ENCODE measurements around the gene BRD9.
"Not testable (repeated sequence)": the region's sequence is repeated elsewhere in the genome, so short reads cannot be mapped to it uniquely, and the experiment has no call there.

Gene BRD9

DNA sequence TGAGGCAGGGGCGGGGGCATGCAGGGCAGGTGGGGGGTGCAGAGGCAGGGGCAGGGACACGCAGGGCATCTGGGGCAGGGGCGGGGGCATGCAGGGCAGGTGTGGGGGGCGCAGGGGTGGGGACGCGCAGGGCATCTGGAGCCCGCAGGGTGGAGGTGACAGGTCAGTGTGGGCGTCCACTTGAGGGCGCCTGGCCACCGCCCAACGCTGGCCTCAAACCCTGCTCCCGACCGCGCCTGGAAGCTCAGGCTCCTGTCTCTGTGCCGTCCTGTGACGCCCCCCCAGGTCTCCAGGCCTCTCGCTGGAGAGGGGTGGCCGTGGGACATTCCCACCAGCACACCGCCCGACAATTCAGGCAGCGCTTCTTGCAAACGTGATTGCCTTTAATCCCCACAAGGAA, 48.7 kb downstream of the BRD9 start:
- not testable (repeated sequence) for DNase-seq

DNA sequence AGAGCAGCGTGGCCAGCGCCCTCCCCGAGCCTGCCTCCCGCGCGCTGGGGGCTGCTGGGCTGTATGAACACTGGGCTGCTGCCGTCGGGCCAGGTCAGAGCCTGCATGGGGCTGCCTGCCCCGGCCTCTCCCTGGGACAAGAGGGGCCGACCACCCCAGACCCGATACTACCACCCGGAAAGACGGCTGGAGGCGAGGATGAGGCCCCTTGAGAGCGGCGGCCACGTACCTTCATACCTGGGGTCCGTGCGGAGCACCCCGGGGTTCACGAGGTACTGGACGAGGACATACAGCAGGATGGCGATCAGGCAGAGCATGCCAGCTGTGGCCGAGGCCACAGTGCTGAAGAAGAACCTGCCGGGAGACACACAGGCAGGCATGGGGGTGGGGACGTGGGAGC, 49.2 kb downstream of the BRD9 start:
- not testable (repeated sequence) for DNase-seq

DNA sequence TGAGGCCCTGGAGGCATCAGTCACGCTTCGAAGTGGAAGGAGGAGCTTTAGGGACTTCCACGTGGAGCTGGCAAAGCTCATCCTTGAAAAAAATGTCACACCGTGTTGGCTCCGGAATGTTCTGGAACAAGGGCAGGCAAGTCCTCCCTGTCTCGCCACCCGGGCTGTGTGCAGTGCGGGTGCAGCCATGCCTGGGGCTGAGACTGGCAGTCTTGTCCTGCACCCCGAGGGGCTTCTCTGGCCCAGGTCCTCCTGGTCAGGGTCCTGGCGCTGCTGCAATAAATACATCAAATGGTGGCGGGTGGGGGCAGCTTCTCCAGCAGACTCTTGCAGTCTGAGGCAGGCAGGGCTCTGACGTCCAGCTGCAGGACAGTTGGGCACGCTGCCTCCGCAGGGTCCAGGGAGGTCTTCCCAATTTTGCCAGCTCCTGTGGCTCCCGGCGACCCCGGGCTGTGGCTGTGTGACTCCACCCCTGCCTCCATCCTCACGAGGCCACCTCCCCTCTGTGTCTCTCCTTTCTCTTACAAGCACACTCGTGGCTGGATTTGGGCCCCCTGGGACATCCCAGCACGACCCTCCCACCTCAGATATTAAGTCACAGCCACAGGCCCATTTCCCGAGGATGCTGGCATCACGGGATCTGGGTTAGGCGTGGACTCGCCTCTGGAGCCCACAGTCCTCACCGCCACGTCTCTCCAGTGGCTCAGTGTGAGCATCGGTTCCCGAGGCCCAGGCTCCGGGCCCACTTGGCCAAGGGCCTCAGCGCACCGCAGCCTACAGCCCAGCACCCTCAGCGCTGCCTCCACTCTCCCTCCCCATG, 50.0 kb downstream of the BRD9 start:
- DNase-seq: not testable (repeated sequence)

DNA sequence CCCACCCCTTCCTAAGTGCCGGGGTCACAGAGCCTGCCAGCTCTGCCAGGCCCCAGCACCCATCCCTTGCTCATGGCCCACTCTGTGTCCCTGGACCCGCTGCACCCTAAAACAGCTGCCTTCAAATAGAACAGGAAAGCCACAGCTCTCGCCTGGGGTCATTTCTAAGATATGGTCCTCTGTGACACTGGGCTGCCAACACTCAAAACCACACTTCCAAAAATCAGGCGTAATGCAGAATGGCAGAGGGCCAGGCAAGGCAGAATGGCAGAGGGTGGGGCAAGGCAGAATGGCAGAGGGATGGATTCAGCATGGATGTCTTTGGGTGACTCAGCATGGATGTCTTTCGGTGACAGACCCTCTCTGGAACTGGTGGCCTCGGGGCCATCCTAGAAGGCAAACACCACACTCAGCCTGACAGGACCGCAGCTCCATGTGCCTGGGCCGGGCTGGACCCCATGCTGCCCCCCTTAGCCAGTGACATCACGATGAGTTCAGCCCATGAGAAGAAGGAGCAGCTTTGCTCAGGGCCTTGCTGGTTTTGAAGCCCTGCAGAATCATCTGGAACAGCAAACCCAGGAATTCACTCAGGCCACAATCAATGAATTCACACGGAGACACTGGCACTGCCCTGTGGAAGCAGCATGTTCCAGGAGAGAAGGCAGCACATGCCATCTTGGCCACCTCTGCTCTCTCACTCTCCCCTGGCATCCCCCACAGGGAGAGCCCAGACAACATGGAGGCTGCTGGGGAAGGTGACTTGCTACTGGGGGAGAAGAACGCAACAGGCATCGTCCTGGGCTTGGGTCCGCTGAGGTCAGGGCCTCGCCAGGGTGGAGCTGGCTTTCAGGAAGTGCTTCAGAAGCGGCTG, 50.8 kb downstream of the BRD9 start:
- DNase-seq: not testable (repeated sequence)

DNA sequence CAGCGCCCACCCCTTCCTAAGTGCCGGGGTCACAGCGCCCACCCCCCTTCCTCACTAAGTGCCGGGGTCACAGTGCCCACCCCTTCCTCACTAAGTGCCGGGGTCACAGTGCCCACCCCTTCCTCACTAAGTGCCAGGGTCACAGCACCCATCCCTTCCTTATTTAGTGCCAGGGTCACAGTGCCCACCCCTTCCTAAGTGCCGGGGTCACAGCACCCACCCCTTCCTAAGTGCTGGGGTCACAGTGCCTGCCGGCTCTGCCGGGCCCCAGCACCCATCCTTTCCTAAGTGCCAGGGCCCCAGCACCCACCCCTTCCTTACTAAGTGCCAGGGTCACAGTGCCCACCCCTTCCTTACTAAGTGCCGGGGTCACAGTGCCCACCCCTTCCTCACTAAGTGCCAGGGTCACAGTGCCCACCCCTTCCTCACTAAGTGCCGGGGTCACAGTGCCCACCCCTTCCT, 51.6 kb downstream of the BRD9 start:
- DNase-seq: not testable (repeated sequence)

DNA sequence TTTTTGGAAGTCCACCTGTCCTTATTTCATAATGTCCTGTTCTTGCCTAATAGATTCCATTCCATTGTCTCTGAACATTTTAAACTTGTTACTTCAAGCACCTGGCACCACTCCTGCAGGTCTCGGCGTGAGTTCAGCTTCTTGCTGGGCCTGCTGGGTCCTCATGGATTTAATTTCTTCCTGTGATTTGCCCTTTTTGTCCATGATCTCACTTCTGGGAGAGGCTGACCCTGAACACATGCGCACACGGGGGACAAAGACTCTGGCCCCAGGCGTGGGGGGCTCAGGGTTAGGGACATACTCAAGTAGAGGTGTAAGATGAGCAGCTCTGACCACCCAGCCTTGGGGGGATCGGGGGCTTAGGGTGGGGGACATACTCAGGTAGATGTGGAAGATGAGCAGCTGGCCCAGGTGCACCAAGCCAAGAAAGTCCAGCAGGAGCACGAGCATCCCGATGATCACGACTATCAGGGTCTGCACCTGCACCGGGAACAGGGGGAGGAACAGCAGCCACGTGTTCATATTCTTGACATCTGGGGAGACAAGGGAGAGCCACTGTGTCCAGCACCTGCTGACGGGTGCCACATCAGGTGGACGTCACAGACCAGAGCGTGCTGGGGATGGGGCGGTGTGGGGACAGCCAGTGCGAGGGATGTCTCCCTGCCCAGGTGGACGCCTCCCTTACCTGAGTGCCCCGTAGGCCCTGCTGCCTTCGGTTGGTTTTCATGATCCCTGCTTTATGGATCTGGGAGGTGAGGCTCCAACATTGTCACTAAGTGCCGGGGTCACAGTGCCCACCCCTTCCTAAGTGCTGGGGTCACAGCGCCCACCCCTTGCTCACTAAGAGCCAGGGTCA, 52.3 kb downstream of the BRD9 start:
- DNase-seq: not testable (repeated sequence)

DNA sequence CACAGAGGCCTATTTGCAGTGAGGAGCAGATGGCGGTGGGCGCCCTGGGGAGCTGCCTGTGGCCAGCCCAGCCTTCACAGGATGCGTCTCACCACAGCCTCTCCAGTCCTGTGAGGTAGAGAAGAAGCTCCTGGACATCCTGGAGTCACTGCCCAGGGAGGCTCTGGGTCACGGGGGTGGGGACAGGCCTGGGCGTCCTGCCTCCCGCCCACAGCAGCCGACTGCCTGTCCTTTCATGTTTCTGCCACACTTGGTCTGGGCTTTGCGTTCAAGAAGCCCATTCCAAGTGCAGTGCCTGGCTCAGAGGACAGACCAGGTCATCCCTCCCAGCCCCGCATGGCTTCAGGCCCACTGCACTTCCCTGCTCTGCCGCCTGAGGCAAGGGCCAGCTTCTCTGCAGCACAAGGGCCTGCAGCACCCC, 54.2 kb downstream of the BRD9 start:
- DNase-seq: not testable (repeated sequence)

DNA sequence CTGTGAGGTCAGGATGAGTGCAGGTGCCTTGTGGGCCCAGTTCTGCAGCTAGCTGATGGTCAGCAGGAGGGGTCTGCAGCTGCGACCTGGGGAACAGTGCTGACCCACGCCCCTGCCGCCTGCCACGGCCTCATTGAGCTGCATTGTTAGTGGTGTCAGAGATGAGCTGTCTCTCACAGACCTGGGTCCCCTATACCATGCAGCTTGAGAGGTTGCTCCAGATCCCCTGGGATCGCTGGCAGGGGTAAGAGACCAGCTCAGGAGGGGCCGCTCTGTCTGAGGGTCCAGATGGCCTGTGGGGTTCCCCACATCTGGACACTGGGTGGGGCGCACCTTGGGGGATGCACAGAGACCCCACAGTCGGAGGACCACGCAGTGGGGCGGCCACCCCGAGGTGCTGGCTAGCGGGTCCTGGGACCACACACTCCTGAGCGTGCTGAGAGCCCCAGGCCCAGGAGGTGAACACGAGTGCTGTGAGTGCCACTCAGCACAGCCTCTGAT, 54.9 kb downstream of the BRD9 start:
- DNase-seq: not testable (repeated sequence)

DNA sequence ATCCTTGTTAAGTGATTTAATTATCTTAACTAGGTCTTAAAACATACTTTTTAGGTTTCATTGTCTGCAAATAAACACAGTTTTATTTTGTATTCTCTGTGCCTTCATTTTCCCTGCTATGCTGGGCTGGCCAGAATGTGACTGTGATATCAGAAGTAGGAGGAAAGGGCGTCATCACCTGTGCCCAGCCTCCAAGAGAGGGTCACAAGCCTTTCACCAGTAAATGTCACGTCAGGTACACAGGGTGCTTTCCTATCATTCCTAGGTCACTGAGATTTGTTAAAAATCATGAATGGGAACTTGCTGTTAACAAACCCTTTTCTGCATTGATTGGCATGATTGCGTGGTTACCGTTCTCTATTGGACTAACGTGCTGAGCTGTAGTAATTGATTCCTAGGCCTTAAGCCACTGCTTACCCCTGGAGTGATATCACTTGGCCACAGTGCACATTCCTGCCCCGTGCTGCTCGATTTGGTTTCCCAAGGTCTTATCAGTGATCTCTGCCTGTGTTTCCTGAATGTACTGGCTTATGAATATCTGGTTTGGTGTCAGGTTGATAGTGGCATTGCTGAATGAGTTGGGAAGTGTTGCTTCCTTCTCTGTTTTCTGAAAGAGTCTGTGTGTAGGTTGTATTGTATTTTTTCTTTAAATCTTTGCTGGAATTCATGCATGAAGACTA, 56.5 kb downstream of the BRD9 start:
- DNase-seq: not testable (repeated sequence)

DNA sequence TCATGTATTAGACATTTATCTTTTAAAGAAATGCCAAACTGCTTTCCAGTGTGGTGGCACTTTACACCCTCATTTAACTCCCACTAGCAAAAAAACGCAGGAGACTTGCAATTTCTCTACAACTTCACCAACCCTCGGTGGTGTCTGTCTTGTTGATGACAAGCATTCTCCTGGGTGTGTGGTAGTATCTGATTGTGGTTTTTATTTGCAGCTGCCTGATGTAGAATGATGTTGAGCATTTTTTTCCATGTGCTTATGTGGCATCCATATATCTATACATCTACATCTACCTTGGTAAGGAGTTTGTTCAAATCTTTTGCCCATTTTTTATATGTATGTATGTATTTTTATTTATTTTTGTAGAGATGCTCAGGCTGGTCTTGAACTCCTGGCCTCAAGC, 58.6 kb downstream of the BRD9 start:
- DNase-seq: not testable (repeated sequence)

DNA sequence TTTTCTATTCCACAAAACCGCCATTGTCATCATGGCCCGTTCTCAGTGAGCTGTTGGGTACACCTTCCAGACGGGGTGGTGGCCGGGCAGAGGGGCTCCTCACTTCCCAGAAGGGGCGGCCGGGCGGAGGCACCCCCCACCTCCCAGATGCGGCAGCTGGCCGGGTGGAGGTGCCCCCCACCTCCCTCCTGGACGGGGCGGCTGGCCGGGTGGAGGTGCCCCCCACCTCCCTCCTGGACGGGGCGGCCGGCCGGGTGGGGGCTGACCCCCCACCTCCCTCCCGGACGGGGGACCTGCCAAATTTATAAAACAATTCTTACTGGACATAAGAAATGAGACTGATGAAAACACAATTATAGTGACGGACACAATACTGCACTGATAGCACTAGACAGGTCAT, 64.4 kb downstream of the BRD9 start:
- DNase-seq: not testable (repeated sequence)

DNA sequence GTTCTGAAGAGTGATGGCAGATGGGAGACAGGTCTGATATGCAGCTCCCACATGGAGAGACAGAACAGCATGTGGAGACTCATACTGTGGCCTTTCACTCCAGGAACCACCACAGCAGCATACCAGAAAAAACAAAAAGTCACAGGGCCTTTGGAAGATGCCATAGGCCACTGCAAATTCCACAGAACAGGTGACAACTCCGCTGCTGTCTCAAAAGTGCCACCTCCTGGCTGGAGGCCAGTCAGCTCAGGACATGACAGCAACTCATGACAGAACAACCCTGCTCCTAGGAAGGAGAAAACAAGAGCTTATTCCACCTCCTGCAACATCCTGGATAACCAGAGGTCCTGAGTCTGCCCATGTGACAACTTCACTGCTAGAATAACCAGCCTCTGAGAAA, 67.1 kb downstream of the BRD9 start:
- not testable (repeated sequence) for DNase-seq

DNA sequence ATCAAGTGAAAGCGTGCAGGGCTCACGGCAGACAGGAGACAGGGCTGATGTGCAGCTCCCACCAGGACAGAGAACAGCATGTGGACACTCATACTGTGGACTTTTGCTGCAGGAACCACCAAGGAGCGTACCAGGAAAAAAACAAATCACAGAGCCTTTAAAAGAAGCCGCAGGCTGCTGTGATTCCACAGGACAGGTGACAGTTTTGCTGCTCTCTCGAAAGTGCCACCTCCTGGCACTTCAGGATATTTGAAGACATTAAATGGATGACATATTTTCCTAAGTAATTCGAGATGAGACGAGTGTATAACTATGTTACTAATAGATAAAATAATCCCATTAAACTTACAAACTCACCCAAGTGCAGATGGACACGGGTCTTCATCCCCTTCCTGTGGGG, 71.1 kb downstream of the BRD9 start:
- no peak for DNase-seq

DNA sequence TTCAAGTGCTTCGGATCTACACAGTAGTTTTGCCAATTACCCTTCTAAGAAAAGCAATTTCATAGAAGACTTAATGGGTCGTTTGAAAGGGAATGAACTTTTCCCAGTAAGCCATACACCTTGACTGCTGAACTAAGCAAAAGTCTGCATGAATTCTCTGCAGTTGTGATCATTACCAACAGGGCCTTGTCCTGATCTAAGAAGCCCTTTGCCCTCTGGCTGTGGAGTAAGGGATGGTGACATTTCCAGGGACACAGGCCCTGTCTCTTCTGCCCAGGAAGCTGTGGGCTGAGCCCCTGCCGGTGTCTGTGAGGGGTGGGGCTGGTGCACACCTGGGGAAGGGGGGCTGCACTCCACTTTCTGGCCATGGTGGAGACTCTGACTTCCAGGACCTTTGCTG, 72.4 kb downstream of the BRD9 start:
- DNase-seq: no peak

DNA sequence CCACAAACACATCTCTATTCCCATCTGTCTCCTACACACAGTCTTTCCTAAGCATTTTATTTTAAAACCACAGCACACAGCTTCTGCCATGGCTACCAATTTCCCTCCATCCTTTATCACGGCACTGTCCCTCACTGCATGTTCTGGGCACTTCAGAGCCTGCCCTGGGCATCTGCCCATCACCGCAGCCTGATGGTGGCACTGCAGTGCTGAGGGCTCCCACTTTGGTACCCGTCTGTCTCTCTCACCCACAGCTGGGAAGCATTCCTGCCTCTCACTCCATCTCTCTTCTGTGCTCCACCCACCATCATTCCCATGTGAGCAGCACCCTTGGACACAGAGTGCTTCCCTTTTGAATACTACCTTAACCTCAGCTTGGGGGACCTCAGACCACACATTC, 73.5 kb downstream of the BRD9 start:
- no peak for DNase-seq

DNA sequence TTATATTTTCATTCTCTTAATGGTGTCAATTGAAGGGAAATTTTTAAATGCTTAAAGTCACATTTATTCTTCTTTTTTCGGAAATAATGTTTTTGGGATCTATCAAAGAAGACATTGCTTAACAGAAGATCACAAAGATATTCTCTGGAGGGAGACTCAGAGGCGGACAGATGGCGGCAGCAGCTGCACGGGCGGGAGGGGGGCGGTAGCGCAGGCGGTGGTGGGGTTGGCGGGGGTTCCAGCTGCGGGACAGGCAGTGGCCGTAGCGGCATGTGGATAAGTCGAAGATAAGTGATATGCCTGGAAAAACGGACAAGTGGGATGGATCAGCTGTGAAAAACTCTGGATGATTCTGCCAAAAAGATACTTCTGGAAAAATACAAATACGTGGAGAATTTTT, 76.4 kb downstream of the BRD9 start:
- no peak for DNase-seq

DNA sequence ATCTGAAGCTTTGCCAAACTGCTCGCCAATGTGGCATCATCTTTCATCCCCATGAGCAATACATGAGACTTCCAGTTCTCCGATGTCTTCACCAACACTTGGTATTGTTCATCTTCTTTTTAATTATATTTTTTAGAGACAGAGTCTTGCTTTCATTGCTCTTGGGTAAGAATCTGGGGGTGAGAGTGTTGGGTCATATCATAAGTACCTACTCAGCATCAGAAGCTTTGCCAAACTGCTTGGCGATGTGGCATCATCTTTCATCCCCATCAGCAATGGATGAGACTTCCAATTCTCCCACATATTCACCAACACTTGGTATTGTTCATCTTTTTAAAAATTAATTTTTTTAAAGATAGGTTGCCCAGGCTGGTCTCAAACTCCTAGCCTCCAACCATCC, 77.2 kb downstream of the BRD9 start:
- no peak for DNase-seq

Data from NCI-H510A (cell line).